Natural killer cell (primary cell): ENCODE data around the gene SARS2. TPM values are rescaled to one million over a fixed set of nuclear protein-coding genes. Genes with fewer than 3 reads are reported as not detected.

ENCODE experiments used
- ATAC-seq, 3 donors: fragments of 150-1000 bp in 2 of 3; fragments of 200-7000 bp in 1 of 3; cut with Tn5 transposase; 1 replicate in 1 of 3; 2 replicates in 2 of 3; pipeline ENCODE4 v1.10.0; 2021; ENCODE audit warnings: mild to moderate bottlenecking in 2 of 3, moderate library complexity in 2 of 3
- DNase-seq, 2 donors: peaks; one replicate each; pipeline versions ENCODE4 v3.0.0 to v3.0.0-alpha.2; 2013 to 2021; ENCODE audit warnings: mixed read lengths in 1 of 2
- H3K27ac ChIP-seq: one replicate; pipeline ENCODE4 v1.5.1; 2013; ENCODE audit warnings: mild to moderate bottlenecking, low read length
- H3K27me3 ChIP-seq: one replicate; pipeline ENCODE4 v1.6.1; 2013; ENCODE audit warnings: low read length; ENCODE audit not compliant: control insufficient read depth, insufficient read depth
- H3K36me3 ChIP-seq: one replicate; pipeline ENCODE4 v1.6.1; 2013; ENCODE audit warnings: low read length; ENCODE audit not compliant: control insufficient read depth, insufficient read depth
- H3K4me1 ChIP-seq: one replicate; pipeline ENCODE4 v1.6.1; 2013; ENCODE audit warnings: low read length; ENCODE audit not compliant: control insufficient read depth, insufficient read depth
- H3K4me3 ChIP-seq: one replicate; pipeline ENCODE4 v1.5.1; 2013; ENCODE audit warnings: low read length
- H3K9me3 ChIP-seq: one replicate; pipeline ENCODE4 v1.6.1; 2013; ENCODE audit warnings: low read length; ENCODE audit not compliant: control insufficient read depth, insufficient read depth
- H3K27ac Mint-ChIP-seq, 2 donors: one replicate each; pipeline ENCODE4 v1.8.0; 2022; ENCODE audit warnings: mild to moderate bottlenecking in 2 of 2, mixed read lengths in 2 of 2, moderate library complexity in 1 of 2
- H3K27me3 Mint-ChIP-seq, 2 donors: one replicate each; pipeline ENCODE4 v1.8.0; 2022; ENCODE audit warnings: low read depth in 2 of 2, mixed read lengths in 2 of 2
- H3K36me3 Mint-ChIP-seq: one replicate; pipeline ENCODE4 v1.8.0; 2022; ENCODE audit warnings: mixed read lengths
- H3K4me1 Mint-ChIP-seq, 2 donors: one replicate each; pipeline ENCODE4 v1.8.0; 2022; ENCODE audit warnings: mixed read lengths in 2 of 2
- H3K4me3 Mint-ChIP-seq: one replicate; pipeline ENCODE4 v1.8.0; 2022; ENCODE audit warnings: mild to moderate bottlenecking, moderate library complexity, mixed read lengths
- H3K9me3 Mint-ChIP-seq, 2 donors: one replicate each; pipeline ENCODE4 v1.8.0; 2022; ENCODE audit warnings: mixed read lengths in 2 of 2
- WGBS: methylation state at CpG from one replicate; pipeline ENCODE4 v1.1.7; 2013; ENCODE audit warnings: missing lambda C conversion rate; ENCODE audit not compliant: insufficient coverage; 5-methylcytosine and 5-hydroxymethylcytosine counted together
- intact Hi-C: fragments of 100-400 bp; cut with micrococcal nuclease; formaldehyde crosslinking; loops from one replicate; pipeline ENCODE4 v1.14.2; 2022
- total RNA-seq, 4 donors: library from RNA; stranded (reverse); fragments of 120-200 nt in 1 of 4; gene quantifications; one replicate each; pipeline versions ENCODE4 v1.2.3 to v1.2.4, GENCODE V29; 2013 to 2022
- TF ChIP-seq, protein P1 (sequence below): fragments of 200-600 bp; IDR thresholded peaks from one replicate; pipeline ENCODE4 v1.8.0; 2022; ENCODE audit warnings: antibody characterized with exemption

Gene SARS2, protein sequence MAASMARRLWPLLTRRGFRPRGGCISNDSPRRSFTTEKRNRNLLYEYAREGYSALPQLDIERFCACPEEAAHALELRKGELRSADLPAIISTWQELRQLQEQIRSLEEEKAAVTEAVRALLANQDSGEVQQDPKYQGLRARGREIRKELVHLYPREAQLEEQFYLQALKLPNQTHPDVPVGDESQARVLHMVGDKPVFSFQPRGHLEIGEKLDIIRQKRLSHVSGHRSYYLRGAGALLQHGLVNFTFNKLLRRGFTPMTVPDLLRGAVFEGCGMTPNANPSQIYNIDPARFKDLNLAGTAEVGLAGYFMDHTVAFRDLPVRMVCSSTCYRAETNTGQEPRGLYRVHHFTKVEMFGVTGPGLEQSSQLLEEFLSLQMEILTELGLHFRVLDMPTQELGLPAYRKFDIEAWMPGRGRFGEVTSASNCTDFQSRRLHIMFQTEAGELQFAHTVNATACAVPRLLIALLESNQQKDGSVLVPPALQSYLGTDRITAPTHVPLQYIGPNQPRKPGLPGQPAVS
- total RNA-seq: 10 to 100 TPM; 25.4 to 53.0 (median 38.9) TPM
- total RNA-seq (2013): 16.8 TPM

DNA sequence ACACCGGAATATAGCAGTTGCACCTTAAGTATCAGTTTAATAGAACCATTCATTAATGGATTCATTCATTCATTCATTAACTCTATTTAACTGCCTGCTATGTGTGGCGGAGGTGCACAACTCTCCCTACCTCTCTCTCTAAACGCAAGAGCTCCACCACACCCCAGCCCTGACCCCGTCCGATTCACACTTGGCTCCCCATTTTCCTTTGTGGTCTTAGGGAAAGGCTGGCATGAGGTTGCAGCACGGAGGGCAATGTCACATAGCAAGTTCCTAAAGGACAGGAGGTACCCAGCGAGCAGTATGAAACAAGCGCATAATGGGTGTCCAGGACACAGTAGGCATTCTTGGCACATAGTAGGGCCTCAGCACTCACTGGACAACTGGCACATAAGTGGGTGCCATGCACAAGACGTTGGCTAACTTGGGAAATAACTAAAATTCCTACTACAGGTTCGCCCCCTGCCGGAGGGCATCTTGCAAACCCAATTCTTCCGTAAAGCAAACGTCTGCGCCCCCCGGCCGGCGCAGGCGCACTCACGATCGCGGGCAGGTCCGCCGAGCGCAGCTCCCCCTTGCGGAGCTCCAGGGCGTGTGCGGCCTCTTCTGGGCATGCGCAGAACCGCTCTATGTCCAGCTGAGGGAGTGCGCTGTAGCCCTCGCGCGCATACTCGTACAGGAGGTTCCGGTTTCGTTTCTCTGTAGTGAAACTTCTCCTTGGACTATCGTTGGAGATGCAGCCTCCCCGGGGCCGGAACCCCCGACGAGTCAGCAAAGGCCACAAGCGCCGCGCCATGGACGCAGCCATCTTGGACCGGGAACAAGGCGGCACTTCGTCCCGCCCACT, at the start of gene SARS2:
TSS of gene SARS2 (minus strand) at position 835 of the 847 bp plus-strand sequence. CDS start at position 808, 27 bp downstream.
- Histone ChIP-seq H3K4me3 (peak within 1 kb of the TSS; percentile 71), H3K9me3 (no peaks in the 10 kb centered on the region)
- DNase-seq: peak in 1 of 2 donors; percentile 97

GRCh38 chr19:38979812-38980211, 49.2 kb upstream of the SARS2 start:
- no peak overlapping the region for H3K4me3 ChIP-seq
- Mint-ChIP-seq H3K4me3 (no peak overlapping the region), H3K4me1 (peaks cover 0 to 4% of the 10 kb centered on the region in 2 donors), H3K27me3 (peaks cover 14 to 19% of the 10 kb centered on the region in 2 donors), H3K36me3 (no peaks in the 10 kb centered on the region), H3K27ac (no peak overlapping the region), H3K9me3 (no peaks in the 10 kb centered on the region)
- H3K36me3 ChIP-seq: no peaks in the 10 kb centered on the region
- DNase-seq: no peak
- peaks cover 3% of the 10 kb centered on the region for H3K4me1 ChIP-seq
- no peak for ATAC-seq
- TF ChIP-seq, protein P1, sequence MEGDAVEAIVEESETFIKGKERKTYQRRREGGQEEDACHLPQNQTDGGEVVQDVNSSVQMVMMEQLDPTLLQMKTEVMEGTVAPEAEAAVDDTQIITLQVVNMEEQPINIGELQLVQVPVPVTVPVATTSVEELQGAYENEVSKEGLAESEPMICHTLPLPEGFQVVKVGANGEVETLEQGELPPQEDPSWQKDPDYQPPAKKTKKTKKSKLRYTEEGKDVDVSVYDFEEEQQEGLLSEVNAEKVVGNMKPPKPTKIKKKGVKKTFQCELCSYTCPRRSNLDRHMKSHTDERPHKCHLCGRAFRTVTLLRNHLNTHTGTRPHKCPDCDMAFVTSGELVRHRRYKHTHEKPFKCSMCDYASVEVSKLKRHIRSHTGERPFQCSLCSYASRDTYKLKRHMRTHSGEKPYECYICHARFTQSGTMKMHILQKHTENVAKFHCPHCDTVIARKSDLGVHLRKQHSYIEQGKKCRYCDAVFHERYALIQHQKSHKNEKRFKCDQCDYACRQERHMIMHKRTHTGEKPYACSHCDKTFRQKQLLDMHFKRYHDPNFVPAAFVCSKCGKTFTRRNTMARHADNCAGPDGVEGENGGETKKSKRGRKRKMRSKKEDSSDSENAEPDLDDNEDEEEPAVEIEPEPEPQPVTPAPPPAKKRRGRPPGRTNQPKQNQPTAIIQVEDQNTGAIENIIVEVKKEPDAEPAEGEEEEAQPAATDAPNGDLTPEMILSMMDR: no peak
- intact Hi-C loops: no loop called here
- 87% methylated on average over 5 of the region's 5 CpGs for WGBS
- peaks cover 6% of the 10 kb centered on the region for H3K9me3 ChIP-seq
- H3K27me3 ChIP-seq: peaks cover 8% of the 10 kb centered on the region
- no peak overlapping the region for H3K27ac ChIP-seq

More for the DNA sequence above, at the start of gene SARS2:
- H3K27me3 ChIP-seq: no peaks in the 10 kb centered on the region
- WGBS: 2% methylated on average over 49 of the region's 49 CpGs
- no peaks in the 10 kb centered on the region for H3K27me3 Mint-ChIP-seq
- no peaks in the 10 kb centered on the region for H3K36me3 Mint-ChIP-seq
- ATAC-seq: peak; percentile 67 to 87 (median 68)
- TF ChIP-seq, protein P1: peak; percentile 100
- peaks cover 18% of the 10 kb centered on the region for H3K36me3 ChIP-seq
- peak within 1 kb of the TSS; percentile 91 to 99 for H3K27ac Mint-ChIP-seq
- H3K27ac ChIP-seq: peak within 1 kb of the TSS; percentile 84
- intact Hi-C loops: loop anchor here (1.0 to 10.0 kb wide), 8 partner anchors 31 to 527 kb away; partner anchors contain the start of genes ECH1, FAM98C, NFKBIB and SIRT2
- peak within 1 kb of the TSS; percentile 96 for H3K4me3 Mint-ChIP-seq
- H3K4me1 Mint-ChIP-seq: peaks cover 52 to 70% of the 10 kb centered on the region in 2 donors
- no peaks in the 10 kb centered on the region for H3K9me3 Mint-ChIP-seq
- H3K4me1 ChIP-seq: peaks cover 63% of the 10 kb centered on the region

DNA sequence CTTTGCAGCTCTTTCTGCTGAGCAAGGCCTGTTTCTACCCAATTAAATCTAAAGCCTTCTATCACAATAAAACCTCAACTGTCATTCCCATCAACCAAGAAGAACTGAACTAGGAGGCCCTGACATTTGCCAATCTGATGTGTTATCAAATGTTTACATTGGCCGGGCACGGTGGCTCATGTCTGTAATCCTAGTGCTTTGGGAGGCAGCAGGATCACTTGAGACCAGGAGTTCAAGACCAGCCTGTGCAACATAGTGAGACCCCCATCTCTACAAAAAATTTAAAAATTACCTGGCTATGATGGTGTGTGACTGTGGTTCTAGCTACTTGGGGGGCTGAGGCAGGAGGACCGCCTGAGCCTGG, 47.7 kb upstream of the SARS2 start:
- TF ChIP-seq, protein P1: no peak
- DNase-seq (no peak), ATAC-seq (no peak)
- no peaks in the 10 kb centered on the region for H3K36me3 ChIP-seq
- H3K27ac Mint-ChIP-seq: no peak overlapping the region
- WGBS: 84% methylated on average over 3 of the region's 3 CpGs
- H3K27ac ChIP-seq: no peak overlapping the region
- peaks cover 10% of the 10 kb centered on the region for H3K27me3 ChIP-seq
- no peak overlapping the region for H3K4me3 Mint-ChIP-seq
- no peaks in the 10 kb centered on the region for H3K9me3 Mint-ChIP-seq
- H3K36me3 Mint-ChIP-seq: no peaks in the 10 kb centered on the region
- H3K4me1 ChIP-seq: peaks cover 3% of the 10 kb centered on the region
- intact Hi-C loops: no loop called here
- no peak overlapping the region for H3K4me3 ChIP-seq
- peaks cover 0 to 4% of the 10 kb centered on the region in 2 donors for H3K4me1 Mint-ChIP-seq
- H3K9me3 ChIP-seq: peaks cover 6% of the 10 kb centered on the region
- peaks cover 22 to 27% of the 10 kb centered on the region in 2 donors for H3K27me3 Mint-ChIP-seq
